Neuronal stem cell (in vitro differentiated cells): Measurements from ENCODE around the gene ERP44.

Experiments used
- DNase-seq: peaks from one replicate; pipeline ENCODE4 v3.0.0-alpha.2; 2013; ENCODE audit warnings: low spot score
- H2AFZ ChIP-seq: one replicate; pipeline ENCODE4 v1.6.1; 2013; ENCODE audit warnings: mild to moderate bottlenecking, low read length, inconsistent platforms
- H2AK5ac ChIP-seq: 2 replicates; pipeline ENCODE4 v1.6.1; 2013; ENCODE audit warnings: low read depth, mild to moderate bottlenecking, inconsistent platforms, low read length, moderate library complexity, mixed read lengths
- H2BK120ac ChIP-seq: 2 replicates; pipeline ENCODE4 v1.6.1; 2013; ENCODE audit warnings: low read depth, mild to moderate bottlenecking, inconsistent platforms, low read length, moderate library complexity, mixed read lengths
- H2BK12ac ChIP-seq: one replicate; pipeline ENCODE4 v1.6.1; 2013; ENCODE audit warnings: low read length, inconsistent platforms
- H2BK15ac ChIP-seq: 2 replicates; pipeline ENCODE4 v1.6.1; 2013; ENCODE audit warnings: mild to moderate bottlenecking, low read length, inconsistent platforms, mixed read lengths
- H2BK5ac ChIP-seq: one replicate; pipeline ENCODE4 v1.6.1; 2013; ENCODE audit warnings: inconsistent platforms, mild to moderate bottlenecking, low read length, moderate library complexity
- H3K14ac ChIP-seq: one replicate; pipeline ENCODE4 v1.6.1; 2013; ENCODE audit warnings: low read length, inconsistent platforms
- H3K18ac ChIP-seq: 2 replicates; pipeline ENCODE4 v1.6.1; 2013; ENCODE audit warnings: low read length, inconsistent platforms
- H3K23ac ChIP-seq: 2 replicates; pipeline ENCODE4 v1.6.1; 2013; ENCODE audit warnings: low read depth, mild to moderate bottlenecking, mixed read lengths, low read length, inconsistent platforms; ENCODE audit not compliant: poor library complexity
- H3K27ac ChIP-seq: replicated peaks from 3 replicates; pipeline ENCODE4 v1.5.1; 2013; ENCODE audit warnings: low read length, inconsistent platforms
- H3K27me3 ChIP-seq, 3 experiments: 2 replicates each; pipeline ENCODE4 v1.6.1; 2013; ENCODE audit warnings: low read length in 3 of 3, mild to moderate bottlenecking in 2 of 3, inconsistent platforms in 1 of 3, low read depth in 1 of 3, mixed read lengths in 1 of 3, moderate library complexity in 1 of 3; ENCODE audit not compliant: control insufficient read depth in 3 of 3, insufficient read depth in 3 of 3
- H3K36me3 ChIP-seq, 2 donors: replicated peaks in 1 of 2; 2 replicates each; pipeline ENCODE4 v1.6.1; 2013; ENCODE audit warnings: low read length in 2 of 2; ENCODE audit not compliant: control insufficient read depth in 2 of 2, insufficient read depth in 2 of 2
- H3K4ac ChIP-seq: 2 replicates; pipeline ENCODE4 v1.6.1; 2013; ENCODE audit warnings: inconsistent platforms, mild to moderate bottlenecking, low read length, moderate library complexity
- H3K4me1 ChIP-seq, 2 donors: 1 replicate in 1 of 2; 2 replicates in 1 of 2; pipeline ENCODE4 v1.6.1; 2013; ENCODE audit warnings: low read length in 2 of 2, low read depth in 1 of 2; ENCODE audit not compliant: control insufficient read depth in 2 of 2, insufficient read depth in 1 of 2
- H3K4me2 ChIP-seq: one replicate; pipeline ENCODE4 v1.6.1; 2013; ENCODE audit warnings: mild to moderate bottlenecking, low read length, inconsistent platforms; ENCODE audit not compliant: insufficient read depth, poor library complexity, severe bottlenecking
- H3K4me3 ChIP-seq, 2 donors: 2 replicates each; pipeline ENCODE4 v1.5.1; 2013; ENCODE audit warnings: low read length in 2 of 2, mild to moderate bottlenecking in 2 of 2, inconsistent platforms in 1 of 2, moderate library complexity in 1 of 2
- H3K79me1 ChIP-seq: one replicate; pipeline ENCODE4 v1.6.1; 2013; ENCODE audit warnings: low read depth, mild to moderate bottlenecking, inconsistent platforms, low read length, moderate library complexity
- H3K9ac ChIP-seq: one replicate; pipeline ENCODE4 v1.6.1; 2013; ENCODE audit warnings: mild to moderate bottlenecking, low read depth, low read length, inconsistent platforms; ENCODE audit not compliant: poor library complexity
- H3K9me3 ChIP-seq, 2 donors: replicated peaks in 1 of 2; 2 replicates each; pipeline versions ENCODE3 to v1.6.1; 2013; ENCODE audit warnings: low read length in 2 of 2, mild to moderate bottlenecking in 2 of 2, inconsistent platforms in 1 of 2, low read depth in 1 of 2, mixed read lengths in 1 of 2, moderate library complexity in 1 of 2; ENCODE audit not compliant: control insufficient read depth in 2 of 2, insufficient read depth in 1 of 2
- H4K8ac ChIP-seq: one replicate; pipeline ENCODE4 v1.6.1; 2013; ENCODE audit warnings: low read depth, mild to moderate bottlenecking, inconsistent platforms, low read length, moderate library complexity
- H4K91ac ChIP-seq: one replicate; pipeline ENCODE4 v1.6.1; 2013; ENCODE audit warnings: low read length, low read depth, mild to moderate bottlenecking, inconsistent platforms; ENCODE audit not compliant: poor library complexity
- WGBS, 2 donors: extraction: QIAGEN DNeasy Blood & Tissue Kit; methylation state at CpG; one replicate each; pipeline ENCODE4 v1.1.7; 2013; ENCODE audit warnings: missing lambda C conversion rate in 2 of 2, mixed read lengths in 1 of 2; ENCODE audit not compliant: insufficient read length in 2 of 2, insufficient replicate concordance in 1 of 2; ENCODE audit errors: extremely low coverage in 2 of 2; 5-methylcytosine and 5-hydroxymethylcytosine counted together

Gene ERP44

GRCh38 chr9:100013573-100013972 lies 85.2 kb downstream of the ERP44 start:
- H2BK12ac ChIP-seq, result no peak overlapping the region
- H2AK5ac ChIP-seq, result no peak overlapping the region
- no CpG with 5 or more reads among the region's 2 CpGs for WGBS, 2 donors
- H3K18ac ChIP-seq, result no peak overlapping the region
- H3K79me1 ChIP-seq, result no peaks in the 10 kb centered on the region
- H3K36me3 ChIP-seq, result peaks cover 0 to 40% of the 10 kb centered on the region in 2 donors
- H3K4me3 ChIP-seq, result no peak overlapping the region
- H3K4me1 ChIP-seq, result no peaks in the 10 kb centered on the region
- H3K27me3 ChIP-seq, result no peaks in the 10 kb centered on the region
- H4K91ac ChIP-seq, result no peak overlapping the region
- no peak overlapping the region for H3K4me2 ChIP-seq
- peaks cover 0 to 13% of the 10 kb centered on the region in 2 donors for H3K9me3 ChIP-seq
- H2BK15ac ChIP-seq, result no peak overlapping the region
- H2BK120ac ChIP-seq, result no peak overlapping the region
- H3K23ac ChIP-seq, result no peak overlapping the region
- no peak for DNase-seq
- H3K9ac ChIP-seq, result no peak overlapping the region
- H2AFZ ChIP-seq, result no peak overlapping the region
- H3K4ac ChIP-seq, result no peak overlapping the region
- H2BK5ac ChIP-seq, result no peak overlapping the region
- H3K14ac ChIP-seq, result no peak overlapping the region
- H4K8ac ChIP-seq, result no peak overlapping the region
- H3K27ac ChIP-seq, result no peak overlapping the region

- Histone ChIP-seq H2BK120ac (no peak overlapping the region), H2BK12ac (no peak overlapping the region), H4K8ac (no peak overlapping the region), H3K4me2 (no peak overlapping the region), H3K23ac (no peak overlapping the region), H3K4ac (no peak overlapping the region), H3K14ac (no peak overlapping the region), H3K9ac (no peak overlapping the region), H3K27me3 (no peaks in the 10 kb centered on the region), H4K91ac (no peak overlapping the region), H3K27ac (no peak overlapping the region), H3K79me1 (no peaks in the 10 kb centered on the region), H2AK5ac (no peak overlapping the region), H3K18ac (no peak overlapping the region), H2BK15ac (no peak overlapping the region), H3K4me1 (peaks cover 0 to 1% of the 10 kb centered on the region in 2 donors), H3K9me3 (peaks cover 0 to 13% of the 10 kb centered on the region in 2 donors), H3K4me3 (no peak overlapping the region), H3K36me3 (peaks cover 0 to 29% of the 10 kb centered on the region in 2 donors), H2BK5ac (no peak overlapping the region), H2AFZ (no peak overlapping the region)
- no peak for DNase-seq
Measured at GRCh38 chr9:100012279-100012678, 86.5 kb downstream of the ERP44 start.

GRCh38 chr9:100011062-100011681 lies 87.6 kb downstream of the ERP44 start:
- H3K18ac ChIP-seq, result no peak overlapping the region
- no peak overlapping the region for H3K9ac ChIP-seq
- H3K4me1 ChIP-seq, result peaks cover 0 to 1% of the 10 kb centered on the region in 2 donors
- no peak overlapping the region for H3K23ac ChIP-seq
- H2BK120ac ChIP-seq, result no peak overlapping the region
- H2BK12ac ChIP-seq, result no peak overlapping the region
- no peaks in the 10 kb centered on the region for H3K79me1 ChIP-seq
- H2BK5ac ChIP-seq, result no peak overlapping the region
- peak; percentile 51 for DNase-seq
- no peak overlapping the region for H4K8ac ChIP-seq
- H3K14ac ChIP-seq, result no peak overlapping the region
- no peak overlapping the region for H2BK15ac ChIP-seq
- H3K4me3 ChIP-seq, result no peak overlapping the region
- H3K36me3 ChIP-seq, result peaks cover 0 to 31% of the 10 kb centered on the region in 2 donors
- no peak overlapping the region for H3K4me2 ChIP-seq
- H2AFZ ChIP-seq, result no peak overlapping the region
- H2AK5ac ChIP-seq, result no peak overlapping the region
- H3K4ac ChIP-seq, result no peak overlapping the region
- H3K27me3 ChIP-seq, result no peaks in the 10 kb centered on the region
- H4K91ac ChIP-seq, result no peak overlapping the region
- peaks cover 0 to 13% of the 10 kb centered on the region in 2 donors for H3K9me3 ChIP-seq
- WGBS, 2 donors, result no CpG with 5 or more reads among the region's 1 CpG
- no peak overlapping the region for H3K27ac ChIP-seq

GRCh38 chr9:99999797-100000196 lies 99.0 kb downstream of the ERP44 start:
- H4K8ac ChIP-seq, result no peak overlapping the region
- no peaks in the 10 kb centered on the region for H3K79me1 ChIP-seq
- H2AFZ ChIP-seq, result no peak overlapping the region
- H3K9me3 ChIP-seq, result peaks cover 7 to 24% of the 10 kb centered on the region in 2 donors
- no peaks in the 10 kb centered on the region for H3K4me1 ChIP-seq
- DNase-seq, result no peak
- H3K9ac ChIP-seq, result no peak overlapping the region
- no peak overlapping the region for H3K4me3 ChIP-seq
- no peak overlapping the region for H4K91ac ChIP-seq
- H3K27ac ChIP-seq, result no peak overlapping the region
- no peak overlapping the region for H2BK120ac ChIP-seq
- no peaks in the 10 kb centered on the region for H3K27me3 ChIP-seq
- no peak overlapping the region for H2BK5ac ChIP-seq
- no peak overlapping the region for H2BK15ac ChIP-seq
- H3K4ac ChIP-seq, result no peak overlapping the region
- H2AK5ac ChIP-seq, result no peak overlapping the region
- WGBS, 2 donors, result no CpG with 5 or more reads among the region's 5 CpGs
- H3K23ac ChIP-seq, result no peak overlapping the region
- no peak overlapping the region for H2BK12ac ChIP-seq
- no peak overlapping the region for H3K4me2 ChIP-seq
- no peak overlapping the region for H3K18ac ChIP-seq
- peaks cover 6 to 37% of the 10 kb centered on the region in 2 donors for H3K36me3 ChIP-seq
- no peak overlapping the region for H3K14ac ChIP-seq
